GM12801 (cell line): ENCODE measurements around the gene MGAM2.

Experiments
- TF ChIP-seq, protein P1 (sequence below): IDR thresholded peaks from one replicate; pipeline ENCODE4 v1.5.1; 2011; ENCODE audit warnings: control low read depth; ENCODE audit not compliant: insufficient read length; ENCODE audit errors: extremely low read depth

Gene MGAM2

DNA sequence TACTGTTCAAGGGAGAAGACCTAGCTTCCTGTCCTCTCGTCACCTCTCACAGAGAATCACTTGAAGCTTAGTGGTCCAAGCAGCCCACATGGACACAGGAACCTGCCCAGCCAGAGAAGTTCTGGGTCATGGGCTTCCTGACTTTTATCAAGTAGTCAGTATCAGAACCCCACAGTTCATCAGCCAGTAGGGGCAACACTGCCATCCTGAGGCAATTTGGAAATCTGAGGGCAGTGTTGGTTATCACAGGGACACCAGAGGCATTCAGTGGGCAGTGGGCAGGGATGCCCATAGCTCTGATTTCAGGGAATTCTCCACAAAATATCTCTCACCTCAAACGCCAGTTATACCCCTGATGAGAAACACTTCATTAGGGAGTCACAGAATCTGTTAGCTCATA is 22.5 kb upstream of the MGAM2 start:
- TF ChIP-seq, protein P1, sequence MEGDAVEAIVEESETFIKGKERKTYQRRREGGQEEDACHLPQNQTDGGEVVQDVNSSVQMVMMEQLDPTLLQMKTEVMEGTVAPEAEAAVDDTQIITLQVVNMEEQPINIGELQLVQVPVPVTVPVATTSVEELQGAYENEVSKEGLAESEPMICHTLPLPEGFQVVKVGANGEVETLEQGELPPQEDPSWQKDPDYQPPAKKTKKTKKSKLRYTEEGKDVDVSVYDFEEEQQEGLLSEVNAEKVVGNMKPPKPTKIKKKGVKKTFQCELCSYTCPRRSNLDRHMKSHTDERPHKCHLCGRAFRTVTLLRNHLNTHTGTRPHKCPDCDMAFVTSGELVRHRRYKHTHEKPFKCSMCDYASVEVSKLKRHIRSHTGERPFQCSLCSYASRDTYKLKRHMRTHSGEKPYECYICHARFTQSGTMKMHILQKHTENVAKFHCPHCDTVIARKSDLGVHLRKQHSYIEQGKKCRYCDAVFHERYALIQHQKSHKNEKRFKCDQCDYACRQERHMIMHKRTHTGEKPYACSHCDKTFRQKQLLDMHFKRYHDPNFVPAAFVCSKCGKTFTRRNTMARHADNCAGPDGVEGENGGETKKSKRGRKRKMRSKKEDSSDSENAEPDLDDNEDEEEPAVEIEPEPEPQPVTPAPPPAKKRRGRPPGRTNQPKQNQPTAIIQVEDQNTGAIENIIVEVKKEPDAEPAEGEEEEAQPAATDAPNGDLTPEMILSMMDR, result no peak

DNA sequence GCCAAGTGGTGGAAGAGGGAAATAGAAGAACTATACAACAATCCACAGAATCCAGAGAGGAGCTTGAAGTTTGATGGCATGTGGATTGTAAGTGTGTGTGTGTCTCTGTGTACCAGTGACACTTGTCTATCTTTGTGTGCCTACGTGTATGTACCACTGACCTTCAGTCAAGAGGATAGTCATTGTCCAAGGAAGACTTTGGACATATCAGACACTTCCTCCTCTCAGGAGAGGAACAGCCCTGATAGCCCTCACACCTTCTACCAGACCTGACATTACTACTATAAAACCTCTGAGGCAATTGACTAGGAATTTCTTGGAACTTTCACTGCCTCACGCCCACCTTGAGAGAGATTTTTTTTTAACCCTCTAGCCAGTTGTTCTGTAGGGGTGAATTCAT is 19.6 kb upstream of the MGAM2 start:
- TF ChIP-seq, protein P1, result no peak

DNA sequence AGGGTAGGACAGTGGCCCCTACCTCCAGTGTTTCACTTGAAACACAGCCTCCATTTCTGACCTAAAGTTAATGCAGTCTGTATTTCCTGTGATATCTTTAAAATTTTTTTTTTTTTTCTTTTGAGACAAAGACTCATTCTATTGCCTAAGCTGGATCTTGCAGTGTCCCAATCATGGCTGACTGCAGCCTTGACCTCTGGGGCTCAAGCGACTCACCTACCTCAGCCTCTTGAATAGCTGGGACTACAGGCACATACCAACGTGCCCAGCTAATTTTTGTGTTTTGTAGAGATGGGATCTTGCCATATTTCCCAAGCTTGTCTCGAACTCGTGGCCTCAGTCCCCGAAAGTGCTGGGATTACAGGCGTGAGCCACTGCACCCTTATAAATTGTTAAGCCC is 16.7 kb upstream of the MGAM2 start:
- TF ChIP-seq, protein P1, result no peak

DNA sequence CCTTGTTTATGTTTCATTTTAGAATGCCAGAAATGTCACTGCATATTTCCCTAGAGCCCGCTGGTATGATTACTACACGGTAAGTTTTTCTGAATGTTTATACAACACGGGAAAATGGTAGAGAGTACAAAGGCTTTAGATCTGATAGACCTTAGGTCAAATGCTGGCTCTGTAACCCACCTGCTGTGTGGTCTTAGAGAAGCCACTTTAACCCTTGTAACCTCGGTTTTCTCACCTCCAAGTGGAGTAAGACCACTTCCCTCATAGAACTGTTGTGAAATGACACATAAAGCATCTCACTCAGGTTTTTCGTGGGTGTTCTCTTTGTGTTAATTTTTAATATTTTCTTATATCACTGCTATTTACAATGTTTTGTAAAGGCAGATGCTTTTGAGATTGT is 13.9 kb upstream of the MGAM2 start:
- TF ChIP-seq, protein P1, result no peak

DNA sequence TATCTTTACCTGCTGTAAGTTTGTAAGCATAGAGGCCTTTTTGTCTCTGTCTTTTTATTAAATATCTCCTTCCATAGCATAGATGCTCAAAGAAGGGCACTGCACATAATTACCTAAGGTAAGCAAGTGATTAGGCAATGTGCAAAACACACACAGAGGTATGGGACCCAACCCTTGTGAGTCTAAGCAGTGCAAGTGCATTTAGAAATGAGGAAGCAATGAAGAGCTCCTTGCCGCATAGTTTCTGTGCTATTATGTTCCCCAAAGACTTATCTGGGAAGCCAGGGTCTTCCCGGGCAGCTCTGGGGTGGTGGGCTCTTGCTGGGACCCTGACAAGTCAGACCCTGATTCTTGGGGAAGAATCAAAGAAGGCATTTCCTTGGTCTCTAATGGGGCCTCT is 13.5 kb upstream of the MGAM2 start:
- TF ChIP-seq, protein P1, result no peak

DNA sequence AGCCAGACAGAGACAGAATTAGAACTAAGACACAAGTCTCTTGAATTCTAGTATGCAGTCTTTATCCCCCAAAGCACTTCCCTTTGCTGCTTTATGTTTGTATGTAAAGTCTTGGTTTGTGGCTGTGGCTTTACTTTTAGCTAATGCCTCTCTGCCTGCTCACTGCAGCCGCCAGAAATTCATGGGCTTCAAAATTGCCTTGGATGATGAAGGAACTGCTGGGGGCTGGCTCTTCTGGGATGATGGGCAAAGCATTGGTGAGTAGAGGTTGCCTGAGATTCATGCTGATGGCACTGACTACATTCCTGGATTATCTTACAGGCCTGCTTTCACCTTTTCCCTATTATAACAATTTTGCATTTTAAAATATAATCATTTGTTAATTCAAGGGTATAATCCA is 10.9 kb upstream of the MGAM2 start:
- TF ChIP-seq, protein P1, result no peak

DNA sequence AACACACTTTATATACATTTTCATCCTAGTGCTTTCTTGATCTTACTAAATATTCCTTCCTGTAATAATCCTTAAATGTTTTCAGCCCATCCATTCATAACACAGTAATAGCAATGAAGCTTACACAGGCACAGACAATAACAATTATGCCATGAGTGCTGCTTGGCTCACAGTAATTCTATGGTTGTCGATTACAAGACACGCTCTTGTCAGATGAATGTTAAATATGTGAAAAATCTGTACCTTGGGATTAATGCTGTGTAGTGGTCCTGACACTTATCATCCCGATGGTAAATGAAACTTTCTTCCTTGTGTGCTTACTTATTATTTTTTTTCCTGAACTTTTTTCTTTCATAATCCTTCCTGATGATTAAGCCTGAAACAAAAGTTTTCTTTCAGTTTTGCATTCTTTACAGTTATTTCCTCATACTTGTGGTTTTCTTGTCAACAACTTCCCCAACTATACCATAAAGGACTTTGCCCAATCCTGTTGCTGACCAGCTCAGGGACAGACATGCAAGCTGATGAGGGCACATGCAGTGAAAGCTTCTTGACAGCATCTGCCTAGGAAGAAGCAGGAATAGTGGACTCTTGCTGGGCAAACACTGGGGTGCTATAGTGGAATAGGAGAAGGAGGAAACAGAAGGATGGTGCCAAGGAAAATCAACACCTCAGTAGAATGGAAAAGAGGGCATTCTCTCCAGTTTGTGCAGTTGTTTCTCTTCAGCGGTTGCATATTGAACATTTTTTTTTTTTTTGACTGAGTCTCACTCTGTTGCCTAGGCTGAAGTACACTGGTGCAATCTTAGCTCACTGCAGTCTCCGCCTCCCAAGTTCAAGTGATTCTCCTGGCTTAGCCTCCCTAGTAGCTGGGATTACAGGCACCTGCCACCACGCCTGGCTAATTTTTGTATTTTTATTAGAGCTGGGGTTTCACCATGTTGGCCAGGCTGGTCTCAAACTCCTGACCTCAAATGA is 6.7 kb upstream of the MGAM2 start:
- TF ChIP-seq, protein P1, result no peak
